ENCODE results near the gene IGSF3.
A peak's percentile ranks its signal among the peaks of the same experiment; 100 is the strongest.
"Not testable (repeated sequence)": the region's sequence is repeated elsewhere in the genome, so short reads cannot be mapped to it uniquely, and the experiment has no call there.

The IGSF3 gene

GRCh38 chr1:116572099-116572498 is 95.4 kb downstream of the IGSF3 start:
- no peak for DNase-seq

DNA sequence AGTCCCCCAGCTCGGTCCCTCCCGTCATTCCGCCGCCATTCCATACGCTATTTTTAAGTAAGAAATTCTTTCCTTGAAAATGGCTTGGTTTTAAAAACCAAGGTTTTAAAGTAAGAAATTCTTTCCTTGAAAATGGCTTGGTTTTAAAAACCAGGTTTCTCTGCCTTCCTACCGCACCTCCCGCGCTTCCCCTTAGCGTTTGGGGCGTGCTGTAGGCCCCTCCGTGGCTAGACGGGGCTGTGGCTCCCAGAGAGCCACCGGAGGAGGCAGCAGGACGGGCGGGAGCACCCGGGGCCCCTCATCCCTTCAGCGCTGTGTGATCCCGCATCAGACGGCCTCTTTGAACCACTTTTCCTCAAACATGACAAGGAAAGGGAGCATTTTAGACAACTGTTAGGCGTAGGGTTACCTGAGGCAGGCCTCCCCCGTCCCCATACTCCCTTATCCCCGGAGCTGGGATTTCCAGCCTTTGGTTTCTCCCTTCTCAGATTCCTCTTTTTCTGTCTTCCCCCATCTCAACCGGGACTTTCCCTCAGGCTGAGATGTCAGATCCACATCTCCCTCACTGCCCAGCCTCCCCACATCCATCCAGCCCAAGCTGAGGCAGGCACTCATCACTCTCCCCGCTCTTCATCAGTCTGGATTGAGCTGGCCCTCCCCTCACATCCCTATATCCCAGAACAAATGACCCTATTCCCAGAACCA is 96.2 kb downstream of the IGSF3 start:
- no peak for DNase-seq

DNA sequence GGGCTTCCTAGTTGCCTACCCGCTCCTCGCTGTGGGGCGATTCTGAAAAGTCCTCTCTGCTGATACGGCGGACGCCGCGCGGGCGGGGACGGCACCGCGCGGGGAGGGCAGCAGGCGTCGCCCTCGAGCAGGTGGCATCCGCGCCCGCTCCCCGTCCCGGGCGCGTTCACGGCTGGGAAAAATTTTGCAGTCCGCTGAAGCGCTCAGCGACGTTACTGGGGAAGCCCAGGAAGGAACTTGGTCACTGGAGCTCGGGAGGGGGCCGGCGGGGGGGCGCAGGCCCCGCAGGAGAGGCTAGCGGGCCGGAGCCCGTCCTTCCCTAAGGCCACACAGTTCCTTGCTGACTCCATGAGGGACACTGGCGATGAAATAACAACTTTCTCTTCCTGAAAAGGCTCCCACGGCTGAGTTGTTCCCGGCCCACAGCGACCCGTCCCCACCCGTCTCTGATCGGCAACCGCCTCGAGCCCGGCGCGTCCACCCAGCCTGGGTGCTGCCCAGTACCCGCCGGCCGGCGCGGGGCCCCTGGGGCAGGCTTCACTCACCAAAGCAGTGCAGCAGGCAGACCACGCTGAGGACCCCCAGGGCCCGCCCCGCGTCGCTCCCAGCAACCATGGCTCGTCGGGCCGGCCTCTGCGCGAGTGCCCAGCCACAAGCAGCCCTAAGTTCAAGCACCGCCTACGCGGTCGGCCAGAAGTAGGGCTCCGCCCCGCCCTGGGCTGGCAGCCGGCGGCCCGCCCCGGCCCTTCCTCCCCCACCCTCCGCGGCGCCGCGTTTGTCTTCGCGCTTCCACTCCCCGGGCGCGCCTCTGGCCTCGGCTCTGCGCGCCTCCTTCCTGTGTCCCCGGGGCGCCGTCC is 96.9 kb downstream of the IGSF3 start, which contains the start of gene CD58:
Gene CD58, minus strand, starts transcription at position 669 of the 857 bp plus-strand sequence. Its CDS starts 54 bp downstream, at position 615.
- DNase-seq = peak; percentile 50

DNA sequence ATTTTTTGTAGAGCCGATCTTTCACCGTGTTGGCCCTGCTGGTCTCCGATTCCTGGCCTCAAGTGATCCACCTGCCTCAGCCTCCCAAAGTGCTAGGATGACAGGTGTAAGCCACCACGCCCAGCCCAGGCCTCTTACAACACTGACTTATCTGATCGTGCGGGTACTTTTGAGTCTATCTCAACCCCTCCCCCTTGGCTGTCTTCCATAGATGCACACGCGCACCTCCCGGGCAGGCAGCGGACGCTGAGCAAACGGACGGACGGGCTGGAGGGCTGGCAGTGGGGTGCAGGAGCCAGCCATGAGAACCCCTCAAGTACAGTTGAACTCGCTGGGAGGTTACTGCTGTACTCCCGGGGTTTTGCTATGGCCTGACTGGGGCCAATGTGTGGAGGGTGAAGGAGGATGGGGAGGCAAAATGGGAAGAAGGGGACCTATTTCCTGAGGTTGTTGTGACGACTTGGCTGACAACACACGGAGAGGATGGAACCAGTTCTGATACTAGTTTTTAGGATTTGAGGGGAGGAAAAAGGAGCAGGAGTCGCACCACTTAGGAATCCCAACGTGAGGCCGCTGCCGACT is 97.7 kb downstream of the IGSF3 start:
- DNase-seq = no peak

- DNase-seq = no peak
Measured at GRCh38 chr1:116569381-116569670, 98.2 kb downstream of the IGSF3 start.

GRCh38 chr1:116568662-116569380 is 98.7 kb downstream of the IGSF3 start:
- no peak for DNase-seq

GRCh38 chr1:116567790-116568661 is 99.5 kb downstream of the IGSF3 start:
- DNase-seq = no peak

DNA sequence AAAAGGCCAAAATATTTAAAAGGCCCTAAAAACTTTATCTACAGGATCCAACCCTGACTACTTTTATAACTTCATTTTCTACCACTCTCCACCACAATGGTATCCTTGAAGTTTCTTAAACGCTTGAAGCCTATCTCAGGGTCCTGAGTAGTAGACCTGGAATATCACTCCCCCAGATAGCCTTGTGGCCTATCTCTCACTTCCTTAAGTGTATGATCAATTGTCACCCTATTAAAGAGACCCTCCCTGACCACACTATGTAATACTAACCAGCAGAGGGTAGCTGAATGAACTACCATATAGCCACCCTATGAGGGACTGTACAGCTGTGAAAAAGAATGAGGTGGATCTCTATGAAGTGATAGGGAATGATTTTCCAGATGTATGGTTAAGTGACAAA is 102.3 kb downstream of the IGSF3 start:
- DNase-seq = no peak

- no peak for DNase-seq
Measured at GRCh38 chr1:116564426-116564825, 103.1 kb downstream of the IGSF3 start.

DNA sequence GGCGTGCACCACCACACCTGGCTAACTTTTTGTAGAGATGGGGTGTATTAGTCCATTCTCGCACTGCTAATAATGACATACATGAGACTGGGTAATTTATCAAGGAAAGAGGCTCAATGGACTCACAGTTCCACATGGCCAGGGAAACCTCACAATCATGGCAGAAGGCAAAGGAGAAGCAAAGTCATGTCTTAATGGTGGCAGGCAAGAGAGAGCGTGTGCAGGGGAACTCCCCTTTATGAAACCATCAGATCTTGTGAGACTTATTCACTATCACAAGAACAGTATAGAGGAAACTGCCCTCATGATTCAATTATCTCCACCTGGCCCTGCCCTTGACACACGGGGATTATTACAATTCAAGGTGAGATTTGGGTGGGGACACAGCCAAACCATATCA is 105.1 kb downstream of the IGSF3 start:
- DNase-seq = not testable (repeated sequence)

DNA sequence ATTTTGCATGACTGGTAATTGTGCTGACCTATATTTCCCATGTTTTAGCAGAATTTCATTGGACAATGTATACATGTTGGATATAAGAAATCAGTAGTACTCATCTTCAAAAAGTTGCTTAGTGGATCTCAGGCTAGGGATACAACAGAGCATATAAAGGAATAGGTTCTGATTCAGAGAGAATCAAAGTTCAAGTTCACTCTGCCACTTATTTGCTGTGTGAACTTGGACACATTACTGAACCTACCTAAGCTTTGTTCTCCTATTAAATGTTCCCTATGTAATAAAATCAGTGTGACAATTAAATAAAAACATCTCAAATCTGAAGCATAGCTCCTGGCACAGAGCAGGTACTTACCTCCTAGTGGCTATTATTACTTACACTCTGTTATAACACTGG is 106.0 kb downstream of the IGSF3 start:
- no peak for DNase-seq

GRCh38 chr1:116560704-116561490 is 106.6 kb downstream of the IGSF3 start:
- DNase-seq = no peak

DNA sequence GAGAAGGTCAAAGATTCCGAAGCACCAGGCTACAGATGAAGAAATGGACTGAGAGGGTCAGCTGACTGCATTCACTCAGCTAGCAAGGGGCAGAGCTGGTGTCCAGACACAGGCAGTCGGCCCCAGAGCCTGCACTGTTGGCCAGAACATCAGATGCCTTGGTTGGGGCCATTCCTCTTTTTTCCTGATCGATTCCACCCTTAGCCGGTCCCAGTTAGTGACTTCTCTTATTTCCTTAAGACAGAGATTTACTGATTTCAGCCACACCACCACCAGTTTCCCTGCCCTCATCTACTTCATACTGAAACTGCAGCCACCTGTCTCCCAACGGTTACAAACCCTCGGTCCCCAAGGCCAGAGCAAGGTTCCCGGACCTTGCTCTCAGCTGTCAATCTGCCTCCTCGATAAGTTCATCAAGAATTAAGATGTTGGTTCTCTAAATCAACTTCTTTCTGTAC is 108.2 kb downstream of the IGSF3 start:
- no peak for DNase-seq

GRCh38 chr1:116558571-116558970 is 109.0 kb downstream of the IGSF3 start:
- DNase-seq = no peak

- no peak for DNase-seq
Measured at GRCh38 chr1:116558140-116558549, 109.4 kb downstream of the IGSF3 start.

- no peak for DNase-seq
Measured at GRCh38 chr1:116557323-116557878, 110.1 kb downstream of the IGSF3 start.

DNA sequence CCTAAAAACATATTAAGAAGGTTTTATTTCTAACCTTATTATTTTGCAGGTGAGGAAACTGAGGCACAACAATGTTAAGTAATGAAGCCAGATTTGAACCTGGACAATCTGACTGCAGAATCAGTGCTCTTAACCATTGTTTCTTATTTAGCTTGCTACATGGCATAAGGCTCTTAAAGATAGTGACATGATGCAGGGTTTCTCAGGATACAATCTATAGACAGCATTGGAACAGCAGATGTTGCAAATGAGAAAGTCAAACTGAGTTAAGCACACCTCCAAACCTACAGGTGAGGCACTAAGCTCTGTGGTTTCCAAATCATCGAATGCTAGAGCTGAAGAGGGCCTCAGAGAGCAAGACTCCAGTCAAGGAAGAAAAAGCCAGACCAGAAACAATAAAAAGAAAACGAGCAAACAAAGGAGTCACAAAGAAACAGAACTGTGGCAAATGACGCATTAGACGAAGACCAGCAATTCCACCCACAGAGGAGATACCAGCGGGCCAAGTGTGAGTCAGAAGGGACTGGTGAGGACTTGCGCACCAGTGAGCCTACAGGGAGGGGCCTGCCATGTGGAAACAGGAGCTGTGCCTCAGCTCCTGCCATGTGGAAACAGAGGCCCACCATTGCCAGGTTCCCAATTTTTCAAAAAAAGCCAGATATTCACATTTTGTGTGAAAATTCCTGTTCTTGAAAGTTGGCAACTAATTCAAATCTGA is 111.1 kb downstream of the IGSF3 start:
- DNase-seq = no peak

GRCh38 chr1:116554924-116555323 is 112.6 kb downstream of the IGSF3 start:
- DNase-seq = no peak

DNA sequence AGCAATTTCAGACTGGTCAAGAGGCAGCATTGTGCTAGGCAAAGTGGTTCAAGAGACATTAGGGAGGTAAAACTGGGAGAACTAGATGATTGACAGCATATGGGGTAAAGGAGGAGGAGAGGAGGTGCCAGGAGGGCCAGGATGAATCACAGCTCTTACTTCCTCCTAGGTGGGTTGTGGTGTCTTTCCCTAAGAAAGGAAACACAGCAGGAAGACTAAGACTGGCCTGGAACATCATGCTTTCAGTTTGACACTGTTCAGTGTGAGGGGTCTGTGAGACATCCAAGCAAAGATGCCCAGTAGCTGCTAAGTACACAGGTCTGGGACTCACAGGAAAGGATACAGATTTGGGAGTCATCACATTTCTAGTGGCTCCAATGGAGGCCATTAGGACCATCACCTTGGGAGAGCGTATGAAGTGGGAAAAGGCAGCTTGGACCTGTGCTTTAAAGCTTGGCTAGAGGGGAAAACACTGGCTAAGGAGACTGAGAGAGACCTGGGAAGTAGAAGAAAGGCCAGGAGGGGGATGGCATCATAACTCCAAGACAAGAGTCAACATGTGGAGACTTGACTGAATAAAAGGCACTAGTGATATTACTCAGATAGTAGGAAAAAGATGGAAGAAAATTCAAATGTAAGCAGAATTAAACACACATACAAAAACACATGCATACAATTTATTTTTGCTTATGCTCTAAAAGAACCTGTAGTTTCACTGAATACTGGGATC is 114.0 kb downstream of the IGSF3 start:
- DNase-seq = no peak
